Measurements from ENCODE around the gene MSH5. TPM values are rescaled to one million over a fixed set of nuclear protein-coding genes. Genes with fewer than 3 reads are reported as not detected.

The MSH5 gene
- total and polyA plus RNA-seq, 5 donors, result 1.8 to 3.2 (median 3.0) TPM

DNA sequence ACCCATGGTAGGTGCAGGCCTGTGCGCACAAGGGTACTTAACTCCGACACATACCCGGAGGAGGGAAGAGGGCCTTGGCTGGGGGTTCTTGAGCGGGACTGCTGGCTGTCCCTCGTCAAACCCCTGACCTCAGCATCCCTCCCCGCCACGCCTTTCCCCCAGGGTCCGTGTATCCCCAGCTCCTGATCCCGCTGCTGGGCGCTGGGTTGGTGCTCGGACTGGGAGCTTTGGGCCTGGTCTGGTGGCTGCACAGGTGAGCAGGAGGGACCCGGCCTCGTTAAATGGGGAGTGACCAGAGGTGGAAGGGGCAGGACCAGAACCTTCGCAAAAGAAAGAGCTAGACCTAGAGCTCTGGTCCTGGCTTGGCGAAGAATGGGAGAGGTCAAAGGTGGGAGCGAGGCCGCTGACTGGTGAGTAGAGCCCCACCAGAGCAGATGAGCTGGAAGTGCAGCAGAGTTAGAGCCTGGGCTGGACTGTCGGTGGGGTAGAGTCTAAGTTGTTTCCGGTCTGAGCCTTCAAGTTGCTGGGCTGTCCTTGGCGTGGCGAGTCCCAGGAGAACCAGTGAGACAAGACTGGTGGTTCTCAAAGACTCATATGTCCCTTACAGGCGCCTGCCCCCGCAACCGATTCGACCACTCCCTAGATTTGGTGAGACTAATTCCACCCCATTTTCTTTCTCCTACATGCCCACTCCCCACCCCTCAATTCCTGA lies 15.7 kb upstream of the MSH5 start:
- peak in 1 of 2 donors; percentile 5 for ATAC-seq
- H3K4me3 ChIP-seq (ENCODE audit: low read length), result no peak overlapping the region

DNA sequence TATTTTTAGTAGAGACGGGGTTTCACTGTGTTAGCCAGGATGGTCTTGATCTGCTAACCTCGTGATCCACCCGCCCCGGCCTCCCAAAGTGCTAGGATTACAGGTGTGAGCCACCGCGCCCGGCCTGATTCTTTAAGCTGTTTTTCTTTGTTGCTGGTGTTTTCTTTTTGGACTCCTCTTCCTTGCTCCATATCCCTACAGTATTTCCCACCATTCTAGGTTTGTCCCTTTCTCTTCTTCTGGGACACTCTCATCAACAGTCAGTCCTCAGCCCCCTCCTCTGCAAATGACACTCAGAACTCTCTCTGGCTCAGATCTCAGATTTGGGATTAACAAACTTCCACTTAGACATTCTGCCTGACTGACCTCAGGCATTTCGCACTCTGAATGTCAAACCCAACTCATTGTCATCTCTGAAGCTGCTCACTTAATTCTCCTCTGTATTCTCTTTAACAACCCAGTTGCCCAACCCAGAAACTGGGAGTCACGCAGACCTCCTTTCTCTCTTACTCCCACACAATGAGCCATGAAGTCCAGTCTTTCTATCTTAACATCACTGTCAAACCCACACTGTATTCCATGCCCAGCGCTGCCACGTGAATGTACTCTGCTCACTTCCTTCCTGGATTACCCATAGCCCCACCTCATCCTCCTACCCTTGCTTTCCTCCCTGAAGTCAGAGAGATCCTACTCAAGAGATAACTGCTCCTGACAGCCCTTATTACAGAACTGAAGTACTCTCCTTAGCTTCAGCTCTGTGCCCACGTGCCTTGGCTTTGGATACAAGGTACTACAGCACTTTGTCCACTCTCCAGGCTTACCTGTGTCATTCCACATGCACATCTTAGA lies 14.1 kb upstream of the MSH5 start:
- WGBS, result 83% methylated on average over 12 of the region's 12 CpGs
- Histone ChIP-seq H3K27ac (ENCODE audit: low read length) (no peak overlapping the region), H3K9me3 (ENCODE audit: control insufficient read depth, low read length) (no peaks in the 10 kb centered on the region), H3K27me3 (ENCODE audit: control insufficient read depth, insufficient read depth) (no peaks in the 10 kb centered on the region), H3K4me1 (ENCODE audit: control insufficient read depth, insufficient read depth, low read length) (no peaks in the 10 kb centered on the region), H3K4me3 (ENCODE audit: low read length) (no peak overlapping the region)
- intact Hi-C loops (cut with DNase I), result loop anchor here in 2 of 4 donors (5.0 to 10.0 kb wide), 3 partner anchors 43 to 109 kb away; partner anchors contain the start of genes CSNK2B (in 1 of the 2), LY6G5B (in 1 of the 2) and LY6G5C (in 1 of the 2)
- ATAC-seq, result no peak
- peak in 1 of 3 donors; percentile 31 for DNase-seq

More for the DNA sequence above, 15.7 kb upstream of the MSH5 start:
- intact Hi-C loops (cut with DNase I), result loop anchor here in 1 of 4 donors (10.0 kb wide), 1 partner anchor 111 kb away; no protein-coding TSS in a partner anchor
- no peaks in the 10 kb centered on the region for H3K4me1 ChIP-seq (ENCODE audit: control insufficient read depth, insufficient read depth, low read length)
- peak in 2 of 3 donors; percentile 49 to 63 for DNase-seq
- H3K9me3 ChIP-seq (ENCODE audit: control insufficient read depth, low read length), result no peaks in the 10 kb centered on the region
- H3K27me3 ChIP-seq (ENCODE audit: control insufficient read depth, insufficient read depth), result no peaks in the 10 kb centered on the region
- 82% methylated on average over 25 of the region's 25 CpGs for WGBS
- no peak overlapping the region for H3K27ac ChIP-seq (ENCODE audit: low read length)

GRCh38 chr6:31727034-31727716 lies 12.6 kb upstream of the MSH5 start:
- ATAC-seq, result no peak
- Histone ChIP-seq H3K4me3 (ENCODE audit: low read length) (no peak overlapping the region), H3K27me3 (ENCODE audit: control insufficient read depth, insufficient read depth) (no peaks in the 10 kb centered on the region), H3K4me1 (ENCODE audit: control insufficient read depth, insufficient read depth, low read length) (no peaks in the 10 kb centered on the region), H3K9me3 (ENCODE audit: control insufficient read depth, low read length) (no peaks in the 10 kb centered on the region), H3K27ac (ENCODE audit: low read length) (no peak overlapping the region)
- intact Hi-C loops (cut with DNase I), result loop anchor here in 2 of 4 donors (5.0 to 10.0 kb wide), 3 partner anchors 45 to 108 kb away; partner anchors contain the start of genes CSNK2B (in 1 of the 2), LY6G5B (in 1 of the 2) and LY6G5C (in 1 of the 2)
- peak in 2 of 3 donors; percentile 61 to 67 for DNase-seq
- 62% methylated on average over 7 of the region's 7 CpGs for WGBS

DNA sequence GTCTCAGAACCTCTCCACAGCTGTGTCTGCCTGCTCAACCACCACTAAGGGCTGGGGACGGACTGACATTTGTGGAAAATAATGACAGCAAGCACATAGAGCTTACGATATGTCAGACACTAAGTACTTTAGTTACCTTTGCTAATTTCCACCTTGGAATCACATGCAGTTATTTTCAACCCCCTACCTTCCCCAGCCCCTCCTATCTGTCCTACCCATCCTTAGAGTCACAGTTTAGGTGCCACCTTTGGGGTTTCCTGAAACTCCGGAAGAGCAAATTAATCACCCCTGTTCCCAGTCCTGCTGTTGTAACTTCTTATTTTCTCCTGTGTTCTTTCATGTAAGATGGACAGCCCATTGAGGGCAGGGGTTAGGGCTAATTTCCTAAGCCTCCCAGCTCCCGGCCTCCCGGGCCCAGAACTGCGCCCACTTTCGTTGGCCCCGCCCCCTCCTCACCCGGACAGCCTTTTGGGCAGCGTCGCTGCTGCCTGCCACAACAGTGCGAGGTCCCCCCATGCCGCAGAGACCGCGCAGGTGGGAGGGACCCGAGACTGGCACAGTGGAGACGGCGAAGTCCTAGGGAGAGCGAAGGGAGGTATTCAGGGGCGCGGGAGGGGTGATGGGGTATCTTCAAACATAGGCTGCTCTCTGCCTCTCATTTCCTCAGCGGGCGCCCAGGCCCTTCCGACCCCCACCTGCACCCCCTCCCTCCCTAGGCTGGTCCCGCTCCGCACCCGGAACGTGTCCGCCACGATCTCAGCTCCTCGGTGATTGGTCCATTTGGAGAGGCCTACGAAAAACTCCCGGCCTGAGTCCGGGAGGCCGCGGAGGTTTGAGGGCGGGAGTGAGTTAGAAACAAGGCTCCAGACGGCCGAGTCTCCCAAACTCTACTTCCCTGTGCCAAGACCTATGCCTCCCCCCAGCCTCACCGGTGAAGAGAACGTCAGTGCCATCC lies 11.8 kb upstream of the MSH5 start:
- Histone ChIP-seq H3K4me3 (ENCODE audit: low read length) (peak overlapping the region; percentile 81), H3K9me3 (ENCODE audit: control insufficient read depth, low read length) (no peaks in the 10 kb centered on the region), H3K27ac (ENCODE audit: low read length) (peak overlapping the region; percentile 95), H3K4me1 (ENCODE audit: control insufficient read depth, insufficient read depth, low read length) (no peaks in the 10 kb centered on the region), H3K27me3 (ENCODE audit: control insufficient read depth, insufficient read depth) (no peaks in the 10 kb centered on the region)
- intact Hi-C loops (cut with DNase I), result loop anchor here in 2 of 4 donors (2.0 to 10.0 kb wide), 4 partner anchors 46 to 107 kb away; partner anchors contain the start of genes CSNK2B (in 1 of the 2), HSPA1B (in 1 of the 2), LY6G5B (in 1 of the 2) and LY6G5C (in 1 of the 2)
- 69% methylated on average over 41 of the region's 41 CpGs for WGBS
- peak in 2 of 3 donors; percentile 71 to 74 for DNase-seq
- ATAC-seq, result no peak

DNA sequence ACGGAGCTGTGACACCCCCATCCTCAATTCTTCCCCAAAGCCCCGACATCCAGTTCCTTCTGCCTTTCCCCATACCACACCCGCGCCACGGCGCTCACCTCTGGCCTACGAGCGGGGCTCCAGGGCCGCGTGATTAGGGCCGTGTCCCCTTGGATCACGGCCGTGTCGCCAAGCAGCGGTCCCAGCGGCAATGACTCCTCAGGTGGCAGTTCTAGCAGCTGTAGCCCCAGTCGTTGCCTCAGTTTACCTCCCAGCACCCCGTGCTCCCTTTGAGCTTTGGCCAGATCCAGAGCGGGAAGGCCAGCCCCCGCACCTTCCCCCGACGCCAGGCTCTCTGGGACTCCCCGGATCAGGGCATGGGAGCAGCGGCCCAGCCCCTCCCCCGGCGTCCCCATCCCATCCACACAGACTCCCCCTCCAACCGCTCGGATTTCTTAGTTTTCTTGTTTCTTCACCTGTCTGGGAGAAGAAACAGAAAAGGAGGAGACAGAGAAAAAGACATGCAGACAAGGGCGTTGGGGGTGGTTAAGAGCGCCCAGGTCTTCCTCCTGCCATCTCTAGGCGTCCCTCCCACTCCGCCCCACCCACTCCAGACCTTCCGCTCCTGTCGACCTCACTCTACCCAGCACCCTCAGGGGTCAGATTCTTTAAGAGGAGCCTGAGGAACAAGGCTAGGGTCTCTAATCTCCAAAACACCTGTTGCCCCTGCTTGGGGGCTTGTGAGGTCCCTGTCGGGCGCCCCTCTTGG lies 10.9 kb upstream of the MSH5 start, which contains the start of gene DDAH2:
Gene DDAH2 (minus strand): TSS at position 533 of the 748 bp plus-strand sequence. CDS start 138 bp downstream, at position 395.
- DNase-seq, result peak in 2 of 3 donors; percentile 67 to 82
- Histone ChIP-seq H3K27ac (ENCODE audit: low read length) (peak within 1 kb of the TSS; percentile 95), H3K4me3 (ENCODE audit: low read length) (peak within 1 kb of the TSS; percentile 81), H3K4me1 (ENCODE audit: control insufficient read depth, insufficient read depth, low read length) (no peaks in the 10 kb centered on the region), H3K27me3 (ENCODE audit: control insufficient read depth, insufficient read depth) (no peaks in the 10 kb centered on the region), H3K9me3 (ENCODE audit: control insufficient read depth, low read length) (no peaks in the 10 kb centered on the region)
- intact Hi-C loops (cut with DNase I), result loop anchor here in 2 of 4 donors (2.0 to 10.0 kb wide), 4 partner anchors 47 to 106 kb away; partner anchors contain the start of genes CSNK2B (in 1 of the 2), HSPA1B (in 1 of the 2), LY6G5B (in 1 of the 2) and LY6G5C (in 1 of the 2)
- WGBS, result 12% methylated on average over 36 of the region's 36 CpGs
- peak; percentile 36 to 53 for ATAC-seq

- H3K4me1 ChIP-seq (ENCODE audit: control insufficient read depth, insufficient read depth, low read length), result peaks cover 4% of the 10 kb centered on the region
- peak overlapping the region; percentile 81 for H3K4me3 ChIP-seq (ENCODE audit: low read length)
- H3K27me3 ChIP-seq (ENCODE audit: control insufficient read depth, insufficient read depth), result no peaks in the 10 kb centered on the region
- intact Hi-C loops (cut with DNase I), result loop anchor here in 2 of 4 donors (2.0 to 10.0 kb wide), 4 partner anchors 47 to 105 kb away; partner anchors contain the start of genes CSNK2B (in 1 of the 2), HSPA1B (in 1 of the 2), LY6G5B (in 1 of the 2) and LY6G5C (in 1 of the 2)
- no peaks in the 10 kb centered on the region for H3K9me3 ChIP-seq (ENCODE audit: control insufficient read depth, low read length)
- under 1% methylated on average over 29 of the region's 29 CpGs for WGBS
- peak; percentile 88 to 91 for ATAC-seq
- DNase-seq, result peak; percentile 93 to 97 (median 97)
- peak overlapping the region; percentile 95 for H3K27ac ChIP-seq (ENCODE audit: low read length)
These were observed 10.3 kb upstream of the MSH5 start for GRCh38 chr6:31729515-31729978.

DNA sequence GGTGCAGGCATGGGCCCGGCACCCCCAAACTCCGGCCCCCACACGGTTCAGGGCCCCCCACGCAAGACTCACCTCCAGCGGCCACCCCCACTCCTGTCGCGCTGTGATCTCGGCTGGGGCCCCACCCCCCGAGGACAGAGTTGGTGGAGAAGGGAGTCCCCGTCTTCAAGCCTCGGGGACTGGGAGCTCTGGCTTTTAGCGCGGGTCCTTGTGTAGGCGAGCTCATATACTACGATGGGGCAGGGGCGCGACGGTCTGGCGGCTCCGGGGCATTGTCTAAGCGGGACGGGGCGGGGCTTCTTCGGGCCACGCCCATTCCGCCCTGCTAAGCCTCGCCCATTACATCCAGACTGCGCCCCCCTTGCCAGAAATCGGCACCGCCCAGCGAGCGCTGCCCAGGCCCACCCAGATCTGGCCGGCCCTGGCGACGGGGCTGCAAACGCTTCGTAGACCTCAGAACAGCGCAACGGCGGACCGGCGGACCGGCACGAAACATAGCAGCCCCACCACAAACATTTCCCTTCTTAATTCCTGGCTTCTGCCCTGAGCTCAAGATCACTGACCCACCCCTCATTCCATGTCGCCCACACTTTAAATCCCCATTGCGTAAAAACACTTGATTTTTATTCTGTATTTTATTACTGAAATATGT lies 9.7 kb upstream of the MSH5 start:
- Histone ChIP-seq H3K4me3 (ENCODE audit: low read length) (peak overlapping the region; percentile 81), H3K27ac (ENCODE audit: low read length) (peak overlapping the region; percentile 95), H3K4me1 (ENCODE audit: control insufficient read depth, insufficient read depth, low read length) (peaks cover 6% of the 10 kb centered on the region), H3K9me3 (ENCODE audit: control insufficient read depth, low read length) (no peaks in the 10 kb centered on the region), H3K27me3 (ENCODE audit: control insufficient read depth, insufficient read depth) (no peaks in the 10 kb centered on the region)
- ATAC-seq (peak; percentile 90 to 92), DNase-seq (peak; percentile 94 to 98 (median 98))
- intact Hi-C loops (cut with DNase I), result loop anchor here in 3 of 4 donors (2.0 to 10.0 kb wide), 4 partner anchors 48 to 105 kb away; partner anchors contain the start of genes CSNK2B (in 1 of the 3), HSPA1B (in 1 of the 3), LY6G5B (in 1 of the 3) and LY6G5C (in 1 of the 3)
- 1% methylated on average over 46 of the region's 46 CpGs for WGBS

- Histone ChIP-seq H3K4me1 (ENCODE audit: control insufficient read depth, insufficient read depth, low read length) (peaks cover 6% of the 10 kb centered on the region), H3K9me3 (ENCODE audit: control insufficient read depth, low read length) (no peaks in the 10 kb centered on the region), H3K4me3 (ENCODE audit: low read length) (peak overlapping the region; percentile 81), H3K27me3 (ENCODE audit: control insufficient read depth, insufficient read depth) (no peaks in the 10 kb centered on the region), H3K27ac (ENCODE audit: low read length) (peak overlapping the region; percentile 57)
- ATAC-seq, result no peak
- no peak for DNase-seq
- WGBS, result 87% methylated on average over 11 of the region's 11 CpGs
- intact Hi-C loops (cut with DNase I), result loop anchor here in 1 of 4 donors (10.0 kb wide), 1 partner anchor 104 kb away; no protein-coding TSS in a partner anchor
These were observed 9.1 kb upstream of the MSH5 start for GRCh38 chr6:31730631-31731086.
